Measurements from ENCODE around the gene MRM1. TPM values are rescaled to one million over a fixed set of nuclear protein-coding genes. Genes with fewer than 3 reads are reported as not detected.

The MRM1 gene
- total and polyA plus RNA-seq, 9 of the 15 experiments (the other 6 are each of a cell fraction or from before 2014, with no cell fraction given), result 0.61 to 28.4 (median 21.5) TPM

GRCh38 chr17:36632916-36633771, 31.8 kb downstream of the MRM1 start (continued):
- TF ChIP-seq HBP1 (CRISPR knock-in tag; IDR thresholded peaks at IDR 0.05), result 0 out of 2 replicates have a peak, but pooled peaks have one; percentile 42

- peaks cover 57 to 82% of the 10 kb centered on the region in 2 experiments for H3K27me3 ChIP-seq (ENCODE audit: control insufficient read depth in 2 of 2, insufficient read depth in 2 of 2, low read length in 2 of 2)
- FAIRE-seq, result no peak
Measured at GRCh38 chr17:36640346-36640745, 39.0 kb downstream of the MRM1 start.

More at GRCh38 chr17:36640346-36640745, 39.0 kb downstream of the MRM1 start:
- 0% methylated on average over 1 of the region's 2 CpGs for WGBS (ENCODE audit: insufficient coverage, low coverage, missing lambda C conversion rate)
- H3K27ac ChIP-seq (ENCODE audit: extremely low read depth, low read depth, low read length), result no peak overlapping the region
- H3K9me1 ChIP-seq (ENCODE audit: control insufficient read depth, insufficient read depth, low read length), result no peaks in the 10 kb centered on the region
- ChIA-PET POLR2A (no interaction called here), CTCF (ENCODE audit: low intra/inter-chr PET ratio) (no interaction called here)
- intact Hi-C loops (cut with micrococcal nuclease) (no loop called here), in situ Hi-C loops (cut with MboI) (no loop called here)
- TF ChIP-seq ZNF146 (CRISPR knock-in tag; IDR thresholded peaks at IDR 0.05; ENCODE audit: unreplicated experiment) (peak; percentile 7), ETV5 (CRISPR knock-in tag; IDR thresholded peaks at IDR 0.05; ENCODE audit: low read depth) (no peak)
- no TSS peak for BruUV-seq (replicated peaks)
- H3K79me2 ChIP-seq (ENCODE audit: control insufficient read depth, insufficient read depth, low read length), result no peaks in the 10 kb centered on the region
- H3K9me3 ChIP-seq (replicated peaks; ENCODE audit: control insufficient read depth, insufficient read depth, low read depth, low read length), result no peaks in the 10 kb centered on the region
- H3K4me3 ChIP-seq, result no peak overlapping the region
- no peak for ATAC-seq
- H3K4me1 ChIP-seq (replicated peaks in 1 of 2; ENCODE audit: control insufficient read depth in 2 of 2, insufficient read depth in 2 of 2, low read length in 2 of 2), result peaks cover 0 to 10% of the 10 kb centered on the region in 2 experiments; a peak in 2 of 5 replicates
- H3K9ac ChIP-seq (ENCODE audit: insufficient read depth in 1 of 2, low read depth in 2 of 2, low read length in 2 of 2), result no peak overlapping the region
- no peak for DNase-seq (ENCODE audit: extremely low read depth in 1 of 4, low spot score in 3 of 4)
- no peak overlapping the region for H3K4me2 ChIP-seq (ENCODE audit: insufficient read depth, low read length)
- H3K36me3 ChIP-seq (ENCODE audit: control insufficient read depth, insufficient read depth, low read length), result no peaks in the 10 kb centered on the region
- H4K20me1 ChIP-seq (replicated peaks; ENCODE audit: control insufficient read depth, insufficient read depth, low read length), result 0 out of 2 replicates have a peak, but pooled peaks cover 14% of the 10 kb centered on the region
- H2AFZ ChIP-seq (ENCODE audit: low read depth, low read length), result no peak overlapping the region
